Loucy (cell line): ENCODE results near the gene MGLL.

Experiments used
- H2AFZ ChIP-seq: fragments of 200-600 bp; sonication (generic); 2 replicates; pipeline ENCODE4 v1.6.0; 2016; ENCODE audit warnings: antibody characterized with exemption, mild to moderate bottlenecking, low read length, moderate library complexity
- H3F3A ChIP-seq: fragments of 200-600 bp; 2 replicates; pipeline ENCODE4 v1.6.0; 2016; ENCODE audit warnings: antibody characterized with exemption, low read depth, mild to moderate bottlenecking
- H3K27me3 ChIP-seq: fragments of 200-600 bp; sonication (generic); 2 replicates; pipeline ENCODE4 v1.6.1; 2014; ENCODE audit warnings: low read length, mild to moderate bottlenecking; ENCODE audit not compliant: insufficient read depth, poor library complexity, severe bottlenecking
- H3K36me3 ChIP-seq: fragments of 200-600 bp; sonication (generic); 2 replicates; pipeline ENCODE4 v1.6.1; 2016; ENCODE audit warnings: low read length; ENCODE audit not compliant: insufficient read depth
- H3K4me1 ChIP-seq: fragments of 200-600 bp; sonication (generic); 2 replicates; pipeline ENCODE4 v1.5.1; 2014; ENCODE audit warnings: low read length, mild to moderate bottlenecking; ENCODE audit not compliant: insufficient read depth, poor library complexity, severe bottlenecking
- H3K4me2 ChIP-seq: fragments of 200-600 bp; sonication (generic); 2 replicates; pipeline ENCODE4 v1.6.0; 2014; ENCODE audit warnings: antibody characterized with exemption, low read length, low read depth, mild to moderate bottlenecking; ENCODE audit not compliant: poor library complexity, severe bottlenecking
- H3K4me3 ChIP-seq: fragments of 200-600 bp; sonication (generic); 2 replicates; pipeline ENCODE4 v1.5.1; 2014; ENCODE audit warnings: low read length, mild to moderate bottlenecking, mixed read lengths; ENCODE audit not compliant: poor library complexity, severe bottlenecking
- H3K79me2 ChIP-seq: fragments of 200-600 bp; sonication (generic); 2 replicates; pipeline ENCODE4 v1.6.1; 2014; ENCODE audit warnings: low read length; ENCODE audit not compliant: insufficient read depth
- H3K9ac ChIP-seq: fragments of 200-600 bp; sonication (generic); 2 replicates; pipeline ENCODE4 v1.6.0; 2014; ENCODE audit warnings: mild to moderate bottlenecking, low read depth, low read length, moderate library complexity; ENCODE audit not compliant: poor library complexity, severe bottlenecking
- H3K9me2 ChIP-seq: fragments of 200-600 bp; sonication (generic); replicated peaks from 2 replicates; pipeline ENCODE4 v1.6.1; 2016; ENCODE audit warnings: low read depth, low read length, mixed read lengths
- H3K9me3 ChIP-seq: fragments of 200-600 bp; sonication (generic); 2 replicates; pipeline ENCODE4 v1.6.1; 2014; ENCODE audit warnings: mild to moderate bottlenecking, antibody characterized with exemption, low read length, low read depth; ENCODE audit not compliant: insufficient read depth
- H4K20me1 ChIP-seq: fragments of 200-600 bp; sonication (generic); 2 replicates; pipeline ENCODE4 v1.6.0; 2014; ENCODE audit warnings: antibody characterized with exemption, low read length, mild to moderate bottlenecking; ENCODE audit not compliant: insufficient read depth, poor library complexity, severe bottlenecking
- CTCF ChIP-seq: fragments of 200-600 bp; sonication (generic); conservative IDR thresholded peaks from 2 replicates; pipeline ENCODE4 v1.5.1; 2014; ENCODE audit warnings: mild to moderate bottlenecking, antibody characterized with exemption, low read length
- EZH2phosphoT487 ChIP-seq: fragments of 200-600 bp; IDR thresholded peaks from 2 replicates; pipeline ENCODE4 v1.6.1; 2018; ENCODE audit warnings: antibody characterized with exemption, mild to moderate bottlenecking, moderate library complexity, borderline replicate concordance

MGLL gene

GRCh38 chr3:127712881-127713771, 109.2 kb downstream of the MGLL start:
- Histone ChIP-seq H3F3A (no peaks in the 10 kb centered on the region), H3K27me3 (no peaks in the 10 kb centered on the region), H3K9me2 (no peaks in the 10 kb centered on the region), H3K4me1 (no peaks in the 10 kb centered on the region), H2AFZ (no peak overlapping the region), H3K9me3 (no peaks in the 10 kb centered on the region), H4K20me1 (no peaks in the 10 kb centered on the region), H3K79me2 (no peaks in the 10 kb centered on the region), H3K4me3 (no peak overlapping the region), H3K4me2 (no peak overlapping the region), H3K9ac (no peak overlapping the region), H3K36me3 (peaks cover 73% of the 10 kb centered on the region; the same call in 1 of the 2 replicates)
- TF ChIP-seq EZH2phosphoT487 (no peak), CTCF (no peak)

- H3K4me3 ChIP-seq = no peak overlapping the region
- no peaks in the 10 kb centered on the region for H3K9me3 ChIP-seq
- H4K20me1 ChIP-seq = no peaks in the 10 kb centered on the region
- TF ChIP-seq CTCF (no peak), EZH2phosphoT487 (no peak)
- no peaks in the 10 kb centered on the region for H3K79me2 ChIP-seq
- H3F3A ChIP-seq = no peaks in the 10 kb centered on the region
- H3K27me3 ChIP-seq = no peaks in the 10 kb centered on the region
- no peaks in the 10 kb centered on the region for H3K9me2 ChIP-seq
- H2AFZ ChIP-seq = no peak overlapping the region
- no peak overlapping the region for H3K9ac ChIP-seq
- no peaks in the 10 kb centered on the region for H3K4me1 ChIP-seq
- H3K4me2 ChIP-seq = no peak overlapping the region
- peaks cover 75% of the 10 kb centered on the region; the same call in 1 of the 2 replicates for H3K36me3 ChIP-seq
Measured at GRCh38 chr3:127712461-127712860, 109.9 kb downstream of the MGLL start.

GRCh38 chr3:127711896-127712295, 110.4 kb downstream of the MGLL start:
- no peaks in the 10 kb centered on the region for H3K4me1 ChIP-seq
- peaks cover 75% of the 10 kb centered on the region; the same call in 1 of the 2 replicates for H3K36me3 ChIP-seq
- H3K9me2 ChIP-seq = no peaks in the 10 kb centered on the region
- no peaks in the 10 kb centered on the region for H4K20me1 ChIP-seq
- no peak overlapping the region for H3K4me2 ChIP-seq
- no peaks in the 10 kb centered on the region for H3F3A ChIP-seq
- H3K4me3 ChIP-seq = no peak overlapping the region
- no peak for TF ChIP-seq EZH2phosphoT487
- TF ChIP-seq CTCF = no peak
- no peak overlapping the region for H3K9ac ChIP-seq
- no peak overlapping the region for H2AFZ ChIP-seq
- no peaks in the 10 kb centered on the region for H3K9me3 ChIP-seq
- H3K27me3 ChIP-seq = no peaks in the 10 kb centered on the region
- H3K79me2 ChIP-seq = no peaks in the 10 kb centered on the region
